Measurements from ENCODE around the gene G6PC1.
"Not testable (repeated sequence)": the region's sequence is repeated elsewhere in the genome, so short reads cannot be mapped to it uniquely, and the experiment has no call there.

The G6PC1 gene

DNA sequence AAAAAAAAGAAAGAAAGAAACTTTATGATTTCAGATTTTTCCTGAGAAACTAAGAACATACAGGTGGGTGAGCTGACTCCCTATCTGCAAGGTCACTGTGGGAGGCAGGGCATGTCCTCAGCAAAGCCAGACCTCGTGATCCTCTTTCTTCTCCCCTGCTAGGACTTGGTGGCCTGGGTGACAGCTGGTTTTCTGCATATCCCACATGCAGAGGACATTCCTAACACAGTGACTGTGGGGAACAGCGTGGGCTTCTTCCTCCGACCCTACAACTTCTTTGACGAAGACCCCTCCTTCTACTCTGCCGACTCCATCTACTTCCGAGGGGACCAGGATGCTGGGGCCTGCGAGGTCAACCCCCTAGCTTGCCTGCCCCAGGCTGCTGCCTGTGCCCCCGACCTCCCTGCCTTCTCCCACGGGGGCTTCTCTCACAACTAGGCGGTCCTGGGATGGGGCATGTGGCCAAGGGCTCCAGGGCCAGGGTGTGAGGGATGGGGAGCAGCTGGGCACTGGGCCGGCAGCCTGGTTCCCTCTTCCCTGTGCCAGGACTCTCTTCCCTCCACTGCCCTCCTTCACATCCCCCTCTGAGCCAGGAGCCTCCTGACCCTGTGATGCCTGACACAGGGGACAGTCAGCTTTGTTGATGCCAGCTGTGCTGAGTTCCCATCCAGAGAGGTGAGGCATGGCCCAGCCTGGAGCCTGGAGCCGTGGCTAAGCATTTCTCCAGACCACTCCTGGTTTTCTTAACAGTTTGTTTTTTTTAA is 26.5 kb upstream of the G6PC1 start:
- not testable (repeated sequence) for DNase-seq

DNA sequence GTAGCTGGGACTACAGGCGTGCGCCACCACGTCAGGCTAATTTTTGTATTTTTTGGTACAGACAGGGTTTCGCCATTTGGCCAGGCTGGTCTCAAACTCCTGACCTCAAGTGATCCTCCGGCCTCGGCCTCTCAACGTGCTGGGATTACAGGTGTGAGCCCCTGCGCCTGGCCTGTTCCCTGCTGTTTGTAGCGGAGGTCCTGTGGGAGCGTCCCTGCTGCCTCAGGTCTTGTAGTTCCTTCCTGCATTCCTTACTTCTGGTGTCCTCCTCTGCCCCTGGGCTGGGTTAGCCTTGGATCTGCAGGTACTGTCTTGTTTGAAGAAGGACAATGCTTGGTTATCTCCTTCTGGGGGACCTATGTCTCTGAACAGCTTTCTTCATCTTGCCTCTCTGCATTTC is 23.6 kb upstream of the G6PC1 start:
- no peak for DNase-seq

DNA sequence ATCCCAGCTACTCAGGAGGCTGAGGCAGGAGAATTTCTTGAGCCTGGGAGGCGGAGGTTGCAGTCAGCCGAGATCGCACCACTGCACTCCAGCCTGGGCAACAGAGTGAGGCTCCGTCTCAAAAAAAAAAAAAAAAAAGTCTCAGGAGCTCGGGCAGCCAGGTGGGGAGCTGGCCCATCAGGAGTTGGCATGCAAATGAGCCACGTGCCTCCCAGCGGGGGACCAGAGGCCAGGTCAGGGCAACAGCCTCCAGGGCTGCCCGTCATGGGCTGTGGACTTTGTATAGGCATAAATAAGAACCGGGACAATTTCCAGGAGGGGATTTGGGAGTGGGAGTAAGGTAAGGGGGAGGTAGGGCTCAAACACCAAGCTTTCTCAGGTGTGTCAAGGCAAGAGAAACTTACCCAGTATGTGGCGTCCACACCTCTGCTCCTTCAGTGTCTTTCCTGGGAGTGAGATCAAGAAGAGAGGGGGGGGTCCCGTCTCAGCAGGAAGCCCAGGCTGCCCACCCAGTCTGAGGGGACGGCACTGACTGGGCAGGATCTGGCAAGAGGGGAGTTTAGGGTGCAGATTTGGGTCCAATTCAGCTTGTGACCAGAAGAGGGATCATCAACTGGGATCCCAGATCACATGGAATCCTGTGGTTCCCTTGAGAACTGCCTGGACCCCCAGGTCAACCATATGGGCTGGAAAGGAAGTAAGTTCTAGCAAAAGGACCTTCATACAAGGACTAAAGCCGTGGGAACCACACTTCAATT is 22.3 kb upstream of the G6PC1 start:
- peak; percentile 28 for DNase-seq

DNA sequence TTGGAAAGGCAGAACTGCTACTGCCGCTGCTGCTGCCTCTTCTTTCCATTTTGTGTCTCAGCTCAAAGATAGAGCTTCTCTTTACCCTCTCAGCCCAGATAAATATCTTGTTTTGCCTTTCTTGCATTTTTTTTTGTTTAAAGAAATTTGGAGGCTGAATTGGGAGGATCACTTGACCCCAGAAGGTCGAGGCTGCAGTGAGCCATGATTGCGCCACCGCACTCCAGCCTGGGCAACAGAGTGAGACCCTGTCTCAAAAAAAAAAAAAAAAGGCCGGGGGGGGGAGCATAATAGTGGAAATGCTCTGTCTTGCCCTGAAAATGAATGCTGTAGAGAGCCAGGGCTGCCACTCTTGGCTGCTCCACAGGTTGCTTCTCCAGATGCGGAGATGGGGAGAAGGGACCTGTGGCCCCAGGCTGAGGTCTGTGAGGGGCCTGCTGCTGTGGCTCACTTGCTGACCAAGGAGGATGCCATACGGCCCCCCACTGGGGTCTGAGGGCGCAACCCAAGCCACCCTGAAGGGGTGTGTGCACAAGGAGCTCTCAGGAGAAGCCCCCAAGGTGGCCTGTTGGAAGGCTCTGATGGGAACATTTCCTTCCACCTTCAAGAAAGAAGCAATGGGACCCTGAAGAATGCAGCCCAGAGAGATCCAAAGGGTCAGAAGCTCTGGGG is 21.5 kb upstream of the G6PC1 start:
- no peak for DNase-seq

DNA sequence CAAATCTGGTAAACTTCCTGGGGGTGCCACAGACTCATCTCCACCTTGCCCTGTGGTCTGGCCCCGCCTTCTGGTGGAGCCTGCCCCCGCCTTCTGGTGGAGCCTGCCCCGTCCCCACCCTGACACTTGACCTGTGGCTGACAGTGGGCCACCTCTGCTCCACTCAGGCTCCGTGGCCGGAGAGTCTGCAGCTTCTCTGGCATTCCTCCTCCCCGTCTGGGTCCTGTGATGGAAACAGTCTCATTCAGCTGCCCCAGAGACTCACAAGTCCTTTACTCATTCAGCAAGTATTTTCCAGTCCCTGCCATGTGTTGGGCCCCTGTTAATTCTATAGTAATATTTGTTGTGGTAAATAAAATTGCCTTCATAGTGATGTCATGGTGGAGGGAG is 21.0 kb upstream of the G6PC1 start:
- DNase-seq, result no peak

DNA sequence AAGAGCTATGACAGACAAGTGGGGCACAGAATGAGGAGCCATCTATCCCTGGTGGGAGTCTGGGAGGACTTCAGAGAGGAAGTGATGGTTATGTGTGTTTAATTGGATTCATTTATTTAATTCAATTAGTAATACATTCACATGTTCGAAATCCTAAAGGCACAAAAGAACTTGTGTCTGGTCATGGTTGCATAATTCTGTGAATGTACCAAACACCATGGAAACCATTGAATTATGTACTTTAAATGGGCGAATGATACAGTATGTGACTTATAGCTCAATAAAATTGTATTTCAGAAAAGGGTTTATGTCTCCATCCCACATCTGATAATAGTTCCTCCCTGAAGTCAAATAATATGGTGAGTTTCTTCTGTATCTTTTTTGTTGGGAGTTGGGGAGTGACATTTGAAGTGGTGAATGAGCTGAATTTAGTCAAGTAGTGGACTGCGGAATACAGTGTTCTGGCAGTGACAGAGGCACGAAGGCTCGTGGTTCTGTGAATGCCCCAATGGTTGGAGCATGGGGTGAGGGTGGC is 19.8 kb upstream of the G6PC1 start:
- DNase-seq, result no peak

DNA sequence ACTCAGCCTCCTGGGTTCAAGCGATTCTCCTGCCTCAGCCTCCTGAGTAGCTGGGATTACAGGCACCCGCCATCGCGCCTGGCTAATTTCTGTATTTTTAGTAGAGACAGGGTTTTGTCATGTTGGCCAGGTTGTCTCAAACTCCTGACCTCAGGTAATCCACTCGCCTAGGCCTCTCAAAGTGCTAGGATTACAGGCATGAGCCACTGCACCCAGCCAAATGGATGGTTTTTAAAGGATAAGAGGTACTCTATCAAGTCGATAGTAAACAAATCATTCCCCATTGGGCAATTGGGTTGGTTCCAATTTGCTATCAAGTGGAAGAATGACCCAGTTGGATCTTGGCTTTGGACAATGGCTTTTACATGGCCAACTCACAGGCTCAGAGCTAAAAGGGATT is 18.9 kb upstream of the G6PC1 start:
- DNase-seq, result peak; percentile 68

DNA sequence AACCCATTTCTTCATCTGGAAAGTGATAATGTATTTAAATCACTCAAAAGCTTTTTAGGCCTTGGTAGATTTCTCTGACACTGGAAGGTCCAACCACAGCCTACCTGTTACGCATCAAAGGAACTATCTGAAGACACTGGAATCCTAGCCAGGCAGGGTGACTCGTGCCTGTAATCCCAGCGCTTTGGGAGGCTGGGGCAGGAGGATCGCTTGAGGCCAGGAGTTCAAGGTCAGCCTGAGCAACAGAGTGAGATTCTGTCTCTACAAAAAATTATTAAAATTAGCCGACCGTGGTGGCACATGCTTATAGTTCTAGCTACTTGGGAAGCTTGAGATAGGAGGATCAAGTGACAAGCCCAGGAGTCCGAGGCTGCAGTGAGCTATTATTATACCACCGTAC is 18.4 kb upstream of the G6PC1 start:
- DNase-seq, result no peak

DNA sequence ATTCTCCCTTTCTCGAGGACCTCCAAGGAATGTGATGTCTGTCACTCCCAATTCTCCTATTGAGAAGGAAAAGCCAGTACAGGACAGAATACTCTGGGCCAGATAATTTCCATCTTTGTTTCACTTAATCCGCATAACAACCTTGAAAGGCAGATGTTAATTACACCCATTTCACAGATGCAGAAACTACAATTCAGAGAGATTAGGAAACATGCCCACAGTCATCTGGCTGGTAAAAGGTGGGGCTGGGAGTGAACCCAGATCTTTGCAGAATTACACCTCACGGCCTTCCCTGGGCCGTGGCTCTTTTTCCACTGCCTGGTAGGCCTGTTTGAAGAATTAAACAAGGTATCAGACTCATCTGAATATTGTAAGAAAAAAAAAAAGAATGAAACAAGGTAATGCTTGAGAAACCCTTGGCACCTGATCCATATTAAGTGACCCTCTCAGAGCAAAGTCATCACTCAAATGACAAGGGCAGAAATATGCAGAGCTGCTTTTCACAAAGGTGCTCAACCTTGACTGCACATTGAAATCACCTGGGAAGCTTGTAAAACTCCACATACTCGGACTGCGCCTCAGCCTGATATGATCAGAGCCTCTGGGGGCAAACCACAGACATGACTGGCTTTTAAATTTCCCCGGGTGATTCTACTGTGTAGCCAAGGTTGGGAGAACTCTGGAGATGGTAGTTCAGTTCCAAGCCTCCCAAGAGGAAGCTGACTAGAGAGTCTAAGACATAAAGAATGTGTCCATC is 16.6 kb upstream of the G6PC1 start:
- DNase-seq, result peak; percentile 26

DNA sequence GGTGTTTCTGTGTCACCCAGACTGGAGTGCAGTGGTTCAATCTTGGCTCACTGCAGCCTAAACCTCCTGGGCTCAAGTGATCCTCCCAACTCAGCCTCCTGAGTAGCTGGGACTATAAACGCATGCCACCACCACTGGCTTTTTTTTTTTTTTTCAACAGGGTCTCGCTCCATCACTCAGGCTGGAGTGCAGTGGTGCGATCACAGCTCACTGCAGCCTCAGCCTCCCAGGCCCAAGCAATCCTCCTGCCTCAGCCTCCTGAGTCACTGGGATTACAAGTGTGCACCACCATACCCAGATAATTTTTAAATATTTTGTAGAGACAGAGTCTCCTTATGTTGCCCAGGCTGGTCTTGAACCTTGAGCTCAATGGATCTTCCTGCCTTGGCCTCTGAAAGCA is 14.8 kb upstream of the G6PC1 start:
- not testable (repeated sequence) for DNase-seq

DNA sequence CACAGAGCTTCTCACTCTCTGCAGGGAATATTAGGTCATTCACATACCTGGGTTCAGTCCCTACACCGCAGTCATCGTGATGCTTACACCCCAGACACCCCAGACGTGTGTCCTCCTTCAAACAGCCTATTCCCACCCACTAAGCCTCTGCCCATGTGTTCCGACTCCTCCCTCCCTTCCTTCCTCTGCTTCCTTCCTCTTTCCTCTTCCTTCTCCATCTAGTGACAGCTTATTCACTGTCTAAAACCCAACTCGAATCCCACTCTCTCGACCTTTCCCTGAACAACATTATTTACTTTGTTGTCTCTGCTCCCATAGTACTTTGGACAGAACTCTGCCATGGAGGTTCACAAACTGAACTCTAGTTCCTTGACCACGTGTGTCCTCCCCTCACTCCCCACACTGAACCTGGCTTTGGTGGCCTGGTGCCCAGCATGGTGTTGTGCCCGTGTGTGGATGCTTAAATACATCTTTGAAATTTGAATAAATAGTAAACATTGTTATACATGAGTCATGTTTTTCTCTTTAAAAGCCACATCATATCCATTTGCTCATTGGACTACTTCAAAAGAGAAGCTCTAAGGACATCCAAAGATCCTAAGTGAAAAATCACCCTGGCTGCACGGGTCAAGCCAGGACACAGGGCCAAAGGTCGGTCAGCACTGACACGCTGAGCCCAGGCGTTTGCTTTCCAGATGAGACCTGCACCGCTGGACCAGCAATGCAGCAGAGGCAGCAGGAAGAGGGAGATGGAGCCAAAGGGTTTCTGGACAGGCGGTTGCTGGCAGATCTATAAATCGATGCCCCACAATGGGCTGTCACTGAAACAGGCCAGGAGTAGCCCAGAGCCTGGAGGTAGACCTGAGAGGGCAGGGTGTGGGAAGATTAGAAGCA is 14.1 kb upstream of the G6PC1 start:
- DNase-seq, result no peak

DNA sequence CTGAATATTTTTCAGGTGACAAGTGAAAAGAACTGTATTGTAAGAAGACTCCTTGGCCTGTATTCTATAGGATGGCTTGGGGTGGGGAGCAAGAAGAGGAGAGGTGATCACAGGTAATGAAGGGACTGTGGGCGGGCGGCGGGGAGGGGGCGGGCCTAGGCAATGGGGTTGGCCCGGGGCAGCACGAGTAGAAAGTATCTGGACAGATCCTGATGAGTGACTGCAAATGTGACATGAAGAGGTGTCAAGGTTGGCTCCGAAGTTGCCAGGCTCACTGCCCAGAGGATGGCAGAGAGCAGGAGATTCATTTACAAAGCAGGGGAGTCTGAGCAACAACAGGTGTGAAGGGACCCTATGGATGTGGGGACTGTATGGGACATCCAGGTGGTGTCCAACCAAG is 10.8 kb upstream of the G6PC1 start:
- no peak for DNase-seq

DNA sequence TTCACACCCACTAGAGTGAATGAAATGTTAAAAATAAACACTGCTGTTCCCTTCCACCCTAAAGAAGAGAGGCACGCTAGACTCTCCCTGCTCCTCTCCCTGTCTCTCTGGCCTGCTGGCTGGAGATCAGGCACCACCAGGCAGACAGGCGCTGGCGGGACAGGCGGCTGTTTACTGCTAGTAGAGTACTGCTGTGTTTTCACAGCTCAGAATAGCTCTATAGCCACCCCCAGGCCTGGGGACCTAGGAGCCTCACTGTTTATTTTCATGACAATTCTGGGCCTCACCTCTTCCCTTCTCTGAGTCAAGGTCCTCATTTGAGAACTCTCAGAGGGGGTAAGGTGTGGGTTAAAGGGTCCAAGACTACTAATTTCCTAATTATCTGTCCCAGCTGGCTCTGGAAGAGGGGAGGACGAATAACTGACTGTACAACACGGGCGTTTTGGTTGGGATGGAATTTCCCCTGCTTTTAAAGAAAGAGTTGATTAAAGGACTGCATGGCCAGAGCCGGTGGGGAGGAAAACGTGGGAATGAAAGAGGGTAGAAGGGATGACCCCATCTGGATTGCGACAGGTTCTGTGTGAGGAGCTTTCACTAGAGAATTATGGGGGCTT is 9.0 kb upstream of the G6PC1 start:
- DNase-seq, result no peak

DNA sequence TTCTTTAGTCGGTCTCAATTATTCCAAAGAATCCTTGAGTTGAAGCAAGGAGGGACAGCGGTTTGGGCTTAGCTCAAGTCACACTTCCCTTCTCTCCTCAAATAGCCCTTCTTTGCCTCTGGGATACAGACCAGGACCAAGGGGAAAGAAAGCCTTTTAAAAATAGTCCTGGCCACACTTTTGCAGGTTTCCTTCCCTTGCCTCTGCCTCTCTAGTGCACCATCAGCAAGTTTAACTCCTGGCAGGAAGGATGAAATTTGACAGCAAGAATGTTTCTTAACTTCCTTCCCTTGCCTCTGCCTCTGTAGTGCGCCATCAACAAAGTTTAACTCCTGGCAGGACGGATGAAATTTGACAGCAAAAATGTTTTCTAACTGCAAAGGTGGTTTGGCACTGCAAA is 7.2 kb upstream of the G6PC1 start:
- no peak for DNase-seq

DNA sequence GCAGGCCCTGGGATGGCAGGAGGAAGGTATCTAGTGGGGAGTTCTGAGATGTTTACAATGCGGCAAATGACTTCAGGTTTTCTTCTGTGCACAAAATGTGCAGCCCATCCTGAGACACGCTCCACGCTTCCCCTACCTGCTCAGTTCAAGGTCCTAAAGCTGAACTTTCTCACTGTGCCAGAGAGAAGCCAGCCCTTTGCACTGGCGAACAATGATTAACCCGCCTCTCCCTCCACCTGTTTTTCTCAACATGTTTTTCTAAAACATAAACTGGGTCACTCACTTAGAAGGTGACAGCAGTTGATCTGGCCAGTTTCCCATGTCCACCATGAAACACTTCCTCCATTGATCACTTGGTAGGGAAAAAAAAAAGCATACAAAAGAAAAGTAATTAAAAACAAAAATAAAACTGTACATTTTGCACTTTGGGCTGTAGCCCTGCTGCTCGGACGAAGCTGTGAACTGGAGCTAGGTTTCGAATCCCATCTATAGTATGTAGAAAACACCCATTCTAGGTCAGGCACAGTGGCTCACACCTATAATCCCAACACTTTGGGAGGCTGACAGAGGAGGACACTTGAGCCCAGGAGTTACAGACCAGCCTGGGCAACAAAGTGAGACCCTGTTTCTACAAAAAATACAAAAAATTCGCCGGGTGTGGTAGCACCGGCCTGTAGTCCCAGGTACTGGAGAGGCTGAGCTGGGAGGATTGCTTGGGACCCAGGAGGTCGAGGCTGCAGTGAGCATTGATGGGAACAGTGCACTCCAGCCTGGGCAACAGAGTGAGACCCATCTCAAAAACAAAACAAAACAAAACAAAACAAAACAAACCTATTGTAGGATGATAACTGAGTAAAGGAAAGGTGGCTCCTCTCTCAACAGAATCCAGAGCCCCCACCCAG is 6.1 kb upstream of the G6PC1 start:
- no peak for DNase-seq

DNA sequence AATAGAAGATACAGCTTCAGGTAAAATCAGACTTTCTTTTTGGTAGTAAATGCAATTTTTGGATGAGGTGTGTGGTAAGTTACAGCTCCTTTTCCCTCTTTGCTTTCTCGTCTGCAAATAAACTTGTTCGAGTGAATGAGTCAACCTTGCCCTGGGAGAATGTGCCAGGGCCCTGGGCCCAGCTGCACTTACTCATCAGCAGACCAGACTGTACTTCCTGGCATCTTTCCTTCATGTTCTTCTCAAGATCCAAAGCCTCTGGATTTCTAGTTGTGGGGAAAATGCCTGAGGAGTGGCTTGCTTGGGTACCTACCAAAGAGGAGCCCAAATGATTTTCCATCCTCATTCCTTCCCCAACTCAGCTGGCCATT is 5.4 kb upstream of the G6PC1 start:
- no peak for DNase-seq

DNA sequence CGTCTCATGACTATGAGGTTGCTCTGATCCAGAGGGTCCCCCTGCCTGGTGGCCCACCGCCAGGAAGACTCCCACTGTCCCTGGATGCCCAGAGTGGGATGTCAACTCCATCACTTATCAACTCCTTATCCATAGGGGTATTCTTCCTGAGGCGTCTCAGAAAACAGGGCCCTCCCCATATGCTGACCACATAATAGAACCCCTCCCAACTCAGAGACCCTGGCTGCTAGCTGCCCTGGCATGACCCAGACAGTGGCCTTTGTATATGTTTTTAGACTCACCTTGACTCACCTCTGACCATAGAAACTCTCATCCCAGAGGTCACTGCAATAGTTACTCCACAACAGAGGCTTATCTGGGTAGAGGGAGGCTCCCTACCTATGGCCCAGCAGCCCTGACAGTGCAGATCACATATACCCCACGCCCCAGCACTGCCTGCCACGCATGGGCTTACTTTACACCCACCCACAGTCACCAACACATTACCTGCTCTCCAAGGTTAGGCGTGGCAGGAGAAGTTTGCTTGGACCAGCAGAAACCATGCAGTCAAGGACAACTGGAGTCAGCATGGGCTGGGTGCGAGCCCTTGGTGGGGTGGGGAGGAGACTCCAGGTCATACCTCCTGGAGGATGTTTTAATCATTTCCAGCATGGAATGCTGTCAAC is 2.3 kb upstream of the G6PC1 start:
- no peak for DNase-seq

DNA sequence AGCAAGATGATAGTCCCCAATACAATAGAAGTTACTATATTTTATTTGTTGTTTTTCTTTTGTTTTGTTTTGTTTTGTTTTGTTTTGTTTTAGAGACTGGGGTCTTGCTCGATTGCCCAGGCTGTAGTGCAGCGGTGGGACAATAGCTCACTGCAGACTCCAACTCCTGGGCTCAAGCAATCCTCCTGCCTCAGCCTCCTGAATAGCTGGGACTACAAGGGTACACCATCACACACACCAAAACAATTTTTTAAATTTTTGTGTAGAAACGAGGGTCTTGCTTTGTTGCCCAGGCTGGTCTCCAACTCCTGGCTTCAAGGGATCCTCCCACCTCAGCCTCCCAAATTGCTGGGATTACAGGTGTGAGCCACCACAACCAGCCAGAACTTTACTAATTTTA is 618 bp upstream of the G6PC1 start:
- DNase-seq, result not testable (repeated sequence)

DNA sequence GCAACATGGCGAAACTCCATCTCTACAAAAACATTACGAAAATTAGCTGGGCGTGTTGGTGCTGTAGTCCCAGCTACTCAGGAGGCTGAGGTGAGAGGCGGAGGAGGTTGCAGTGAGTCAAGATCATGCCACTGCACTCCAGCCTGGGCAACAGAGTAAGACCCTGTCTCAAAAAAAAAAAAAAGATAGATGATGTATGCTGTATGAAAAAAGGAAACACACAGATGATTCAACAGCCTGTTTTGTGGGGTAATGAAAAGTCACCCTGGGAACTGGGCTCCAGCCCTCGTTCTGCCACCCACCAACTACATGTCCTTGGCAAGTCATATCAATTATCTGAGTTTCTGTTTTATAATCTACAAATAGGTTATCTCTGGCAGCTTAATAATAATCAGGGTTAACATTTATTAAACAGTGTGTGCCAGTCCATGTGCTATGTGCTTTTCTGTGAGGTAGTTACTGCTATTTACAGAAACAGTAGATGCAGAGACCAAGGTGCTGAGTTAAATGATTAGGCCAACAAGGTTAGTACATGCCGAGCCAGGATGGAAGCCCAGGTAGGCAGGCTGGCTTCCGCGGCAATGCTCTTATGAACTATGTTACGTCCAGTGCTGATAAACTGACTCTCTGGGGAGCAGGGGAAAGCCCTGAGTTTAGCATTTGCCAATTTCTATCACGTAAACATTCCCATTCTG is 1.1 kb downstream of the G6PC1 start:
- DNase-seq, result no peak

Data from DMS79 treated with DMSO at 0.1 percent for 48 hours (cell line).